Amniotic epithelial cell (primary cell): Measurements from ENCODE around the gene AGPAT3.
"Not testable (repeated sequence)": the region's sequence is repeated elsewhere in the genome, so short reads cannot be mapped to it uniquely, and the experiment has no call there.

Experiments used
- DNase-seq: peaks from one replicate; pipeline ENCODE4 v3.0.0-alpha.2; 2010; ENCODE audit warnings: low read depth

The AGPAT3 gene

DNA sequence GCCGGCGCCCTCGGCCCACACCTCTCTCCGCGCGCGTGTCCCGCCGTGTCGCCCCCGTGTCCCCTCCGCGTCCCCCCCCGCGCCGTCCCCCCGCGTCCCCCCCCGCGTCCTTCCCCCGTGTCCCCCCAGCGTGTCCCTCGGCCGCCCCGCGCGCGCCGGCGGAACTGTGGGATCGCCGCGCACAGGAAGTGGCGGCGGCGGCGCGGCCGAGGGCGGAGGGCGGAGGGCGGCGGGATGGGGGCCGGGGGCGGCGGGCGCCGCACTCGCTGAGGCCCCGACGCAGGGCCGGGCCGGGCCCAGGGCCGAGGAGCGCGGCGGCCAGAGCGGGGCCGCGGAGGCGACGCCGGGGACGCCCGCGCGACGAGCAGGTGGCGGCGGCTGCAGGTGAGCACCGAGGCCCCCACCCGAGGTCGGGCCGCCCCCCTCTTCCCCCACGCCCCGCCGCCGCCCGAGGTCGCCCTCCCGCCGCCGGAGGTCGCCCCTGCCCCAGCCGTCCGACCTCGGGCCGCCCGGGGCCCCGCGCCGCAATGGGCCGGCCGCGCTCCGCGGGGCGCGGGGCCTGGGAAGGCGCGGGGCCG lies at the start of gene AGPAT3:
TSS of gene AGPAT3 (plus strand) at position 262 of the 578 bp plus-strand sequence. CDS start 94,459 bp downstream, outside the sequence.
- no peak for DNase-seq

DNA sequence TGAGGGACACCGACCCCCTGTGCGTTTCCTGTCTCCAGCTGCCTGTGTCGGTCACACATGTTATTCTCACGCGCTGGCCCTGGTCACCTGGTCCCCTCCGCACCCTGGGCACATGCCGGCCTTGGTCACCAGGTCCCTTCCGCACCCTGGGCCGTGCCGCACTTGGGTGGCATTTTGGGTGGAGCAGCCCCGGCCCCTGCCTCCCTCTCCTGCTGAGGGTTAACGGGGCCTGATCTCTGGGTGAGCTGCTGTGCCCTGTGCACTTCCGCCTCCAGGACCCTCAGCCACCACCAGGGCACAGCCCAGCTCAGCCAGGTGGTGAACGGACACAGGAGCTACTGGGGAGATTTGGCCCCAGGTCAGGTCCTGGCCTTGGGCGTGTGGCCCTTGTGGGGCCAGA lies 49.0 kb upstream of the AGPAT3 start:
- DNase-seq: no peak

GRCh38 chr21:43816611-43817071 lies 48.4 kb upstream of the AGPAT3 start:
- no peak for DNase-seq

- no peak for DNase-seq
These were observed 47.6 kb upstream of the AGPAT3 start for GRCh38 chr21:43817157-43818086.

- no peak for DNase-seq
These were observed 46.3 kb upstream of the AGPAT3 start for GRCh38 chr21:43818685-43819084.

- no peak for DNase-seq
These were observed 45.3 kb upstream of the AGPAT3 start for GRCh38 chr21:43819511-43820405.

GRCh38 chr21:43820466-43820865 lies 44.6 kb upstream of the AGPAT3 start:
- DNase-seq: no peak

DNA sequence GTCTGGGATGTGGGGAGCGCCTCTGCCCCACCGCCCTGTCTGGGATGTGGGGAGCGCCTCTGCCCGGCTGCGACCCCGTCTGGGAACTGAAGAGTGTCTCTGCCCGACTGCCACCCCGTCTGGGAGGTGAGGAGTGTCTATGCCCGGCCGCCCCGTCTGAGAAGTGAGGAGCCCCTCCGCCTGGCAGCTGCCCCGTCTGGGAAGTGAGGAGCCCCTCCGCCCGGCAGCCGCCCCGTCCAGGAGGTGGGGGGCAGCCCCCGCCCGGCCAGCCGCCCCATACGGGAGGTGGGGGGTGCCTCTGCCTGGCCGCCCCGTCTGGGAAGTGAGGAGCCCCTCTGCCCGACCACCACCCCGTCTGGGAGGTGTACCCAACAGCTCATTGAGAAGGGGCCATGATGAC lies 42.9 kb upstream of the AGPAT3 start:
- DNase-seq: not testable (repeated sequence)

GRCh38 chr21:43822741-43823140 lies 42.3 kb upstream of the AGPAT3 start:
- DNase-seq: not testable (repeated sequence)

DNA sequence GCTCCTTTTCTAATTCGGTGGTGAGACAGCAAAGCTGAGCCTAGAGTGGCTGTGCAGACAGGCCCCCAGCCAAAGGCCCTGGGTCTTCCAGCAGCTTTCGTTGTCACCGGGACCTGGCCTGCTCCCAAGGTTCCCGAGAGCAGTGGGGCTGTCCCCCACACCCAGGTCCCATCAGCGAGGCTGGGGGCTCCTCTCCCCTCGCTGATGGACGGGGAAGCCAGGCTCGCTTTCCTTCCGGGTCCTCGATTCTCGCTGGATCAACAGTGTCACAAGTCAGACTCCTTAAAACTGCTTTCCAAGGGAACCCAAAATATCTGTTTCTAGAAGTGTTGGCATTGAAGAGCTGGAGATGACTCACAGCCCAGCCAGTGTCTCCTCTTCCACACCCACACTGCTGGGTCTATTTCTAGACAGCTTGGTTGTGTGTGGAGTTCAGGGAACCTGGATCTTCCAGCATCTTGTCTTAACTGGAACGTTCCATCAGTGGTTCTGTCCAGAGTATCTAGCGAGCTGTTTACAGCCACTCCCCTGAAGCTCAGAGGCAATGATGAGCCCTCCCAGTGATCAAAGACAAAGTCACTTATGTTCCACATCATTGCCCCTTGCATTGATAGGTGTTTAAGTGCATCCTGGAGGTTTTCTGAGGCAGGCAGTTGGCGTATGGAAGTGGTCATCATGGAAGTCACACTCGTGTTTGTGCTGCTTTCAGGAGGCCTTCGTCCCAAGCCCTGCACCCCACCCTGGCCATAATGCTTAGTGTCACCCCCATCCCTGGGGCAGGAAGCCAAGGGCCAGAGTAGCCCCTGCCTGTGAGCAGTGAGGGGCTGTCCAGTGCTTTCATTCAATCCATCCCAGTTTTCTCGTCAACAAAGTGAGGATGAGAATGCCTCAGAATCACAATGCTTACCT lies 40.4 kb upstream of the AGPAT3 start:
- peak; percentile 44 for DNase-seq

DNA sequence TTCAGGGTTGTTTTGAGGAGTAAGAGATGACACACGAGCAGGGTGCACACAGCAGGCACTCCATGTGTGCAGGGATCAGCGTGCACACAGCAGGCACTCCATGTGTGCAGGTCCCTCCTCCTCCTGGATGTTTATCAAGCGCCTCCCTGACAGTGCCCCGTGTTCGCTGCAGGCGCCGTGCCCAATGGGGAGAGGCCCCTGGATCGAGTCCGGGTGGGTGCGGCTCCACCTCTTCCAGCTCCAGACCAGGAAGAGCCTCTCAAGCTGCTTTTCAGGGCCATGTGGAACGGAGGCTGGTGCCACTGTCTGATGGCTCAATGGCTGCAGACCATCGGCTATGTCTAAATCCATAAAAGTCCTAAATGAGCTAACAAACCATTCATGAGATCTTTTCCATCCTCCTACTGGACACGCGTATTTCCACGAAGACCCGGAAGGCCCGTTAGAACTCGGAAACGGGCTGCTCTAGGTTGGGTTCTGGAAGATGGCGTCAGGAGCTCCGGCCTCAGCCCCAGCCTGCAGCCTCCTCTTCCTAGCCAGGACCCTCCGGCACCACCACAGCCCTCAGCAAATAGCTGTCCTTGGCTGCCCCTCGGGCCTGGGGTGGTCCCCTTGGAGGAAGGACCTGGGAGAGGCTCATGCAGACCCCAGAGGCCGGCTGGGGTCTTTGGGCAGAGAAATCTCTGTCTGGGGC lies 39.6 kb upstream of the AGPAT3 start:
- DNase-seq: no peak

- DNase-seq: no peak
These were observed 38.9 kb upstream of the AGPAT3 start for GRCh38 chr21:43825936-43826622.

DNA sequence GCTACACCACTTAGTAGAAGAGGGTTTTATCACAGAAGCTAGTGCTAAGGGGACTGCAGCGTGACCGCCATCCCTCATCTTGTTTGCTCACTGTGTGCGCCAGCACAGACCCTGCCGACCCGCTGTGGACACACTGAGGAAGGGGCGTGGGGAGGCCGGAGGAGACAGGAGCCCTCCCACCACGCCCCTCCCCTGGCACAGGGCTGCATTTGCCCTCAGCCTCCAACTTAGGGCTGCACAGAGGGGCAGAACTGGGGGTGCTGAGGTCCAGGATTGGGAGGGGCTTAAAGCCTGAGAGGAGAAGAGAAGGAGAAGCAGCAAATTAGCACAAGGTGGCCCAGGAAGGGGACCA lies 38.4 kb upstream of the AGPAT3 start:
- no peak for DNase-seq

GRCh38 chr21:43827015-43827611 lies 37.9 kb upstream of the AGPAT3 start:
- peak; percentile 28 for DNase-seq

GRCh38 chr21:43829161-43829560 lies 35.9 kb upstream of the AGPAT3 start:
- no peak for DNase-seq

GRCh38 chr21:43829575-43830119 lies 35.4 kb upstream of the AGPAT3 start:
- no peak for DNase-seq

- DNase-seq: no peak
These were observed 32.9 kb upstream of the AGPAT3 start for GRCh38 chr21:43832158-43832550.

DNA sequence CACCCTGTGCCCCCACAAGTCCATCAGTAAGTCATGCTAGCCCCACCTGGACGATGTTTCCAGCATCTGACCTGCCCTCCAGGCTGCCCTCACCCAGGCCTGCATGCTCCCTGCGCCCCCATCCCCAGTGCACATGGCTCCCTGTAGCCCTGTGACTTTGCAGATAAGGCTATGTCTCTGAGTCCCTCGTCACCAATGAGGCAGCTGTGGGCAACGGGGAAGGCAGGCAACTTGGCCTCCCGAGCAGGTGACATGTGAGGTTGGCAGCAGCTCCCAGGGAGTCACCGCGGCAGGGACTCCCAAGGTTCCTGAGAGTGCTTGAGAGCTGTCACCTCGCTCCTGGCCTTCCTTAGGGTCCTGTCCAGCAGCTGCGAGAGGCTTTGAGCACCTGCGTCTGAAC lies 32.4 kb upstream of the AGPAT3 start:
- DNase-seq: no peak

- no peak for DNase-seq
These were observed 30.7 kb upstream of the AGPAT3 start for GRCh38 chr21:43834146-43834905.
